Measurements from ENCODE around the gene FAM236D.
"Not testable (repeated sequence)": the region's sequence is repeated elsewhere in the genome, so short reads cannot be mapped to it uniquely, and the experiment has no call there.

Gene FAM236D

GRCh38 chrX:72808110-72808509 lies at the start of gene FAM236D:
FAM236D (minus strand) TSS chrX:72808210; CDS start chrX:72808110, 100 bp downstream.
- DNase-seq (ENCODE audit: low read depth, low spot score), result not testable (repeated sequence)

GRCh38 chrX:72837532-72837931 lies 29.5 kb upstream of the FAM236D start:
- DNase-seq (ENCODE audit: low read depth, low spot score), result not testable (repeated sequence)

- DNase-seq (ENCODE audit: low read depth, low spot score), result not testable (repeated sequence)
These were observed 22.7 kb upstream of the FAM236D start for GRCh38 chrX:72830701-72831100.

GRCh38 chrX:72790390-72790789 lies 17.6 kb downstream of the FAM236D start:
- not testable (repeated sequence) for DNase-seq (ENCODE audit: low read depth, low spot score)

GRCh38 chrX:72788142-72788541 lies 19.9 kb downstream of the FAM236D start:
- DNase-seq (ENCODE audit: low read depth, low spot score), result not testable (repeated sequence)

- not testable (repeated sequence) for DNase-seq (ENCODE audit: low read depth, low spot score)
These were observed 24.0 kb downstream of the FAM236D start for GRCh38 chrX:72783964-72784363.

GRCh38 chrX:72783365-72783936 lies 24.6 kb downstream of the FAM236D start:
- DNase-seq (ENCODE audit: low read depth, low spot score), result not testable (repeated sequence)

GRCh38 chrX:72782560-72782959 lies 25.4 kb downstream of the FAM236D start, which contains the start of gene FAM236B:
FAM236B (minus strand) TSS chrX:72782660; CDS start chrX:72782560, 100 bp downstream.
- DNase-seq (ENCODE audit: low read depth, low spot score), result not testable (repeated sequence)

- DNase-seq (ENCODE audit: low read depth, low spot score), result not testable (repeated sequence)
These were observed 29.9 kb downstream of the FAM236D start for GRCh38 chrX:72778146-72778545.

GRCh38 chrX:72777467-72777790 lies 30.6 kb downstream of the FAM236D start:
- not testable (repeated sequence) for DNase-seq (ENCODE audit: low read depth, low spot score)

- not testable (repeated sequence) for DNase-seq (ENCODE audit: low read depth, low spot score)
These were observed 31.1 kb downstream of the FAM236D start, which contains the start of gene DMRTC1B for GRCh38 chrX:72776653-72777466. DMRTC1B (plus strand) TSS chrX:72776890; CDS start chrX:72845136, 68,246 bp downstream.

- DNase-seq (ENCODE audit: low read depth, low spot score), result not testable (repeated sequence)
These were observed 47.6 kb downstream of the FAM236D start for GRCh38 chrX:72760454-72760853.
